Stomach (tissue), 4 donors: ENCODE results near the gene TRIM63.

Source experiments
- POLR2A ChIP-seq, 4 donors: fragments of 450-650 bp; IDR thresholded peaks; one replicate each; pipeline ENCODE4 v1.6.1; 2016; ENCODE audit warnings: antibody characterized with exemption in 4 of 4, control low read depth in 2 of 4, mild to moderate bottlenecking in 1 of 4, moderate library complexity in 1 of 4
- POLR2AphosphoS5 ChIP-seq, 3 donors: sonication (generic); formaldehyde crosslinking; IDR thresholded peaks; one replicate each; pipeline ENCODE4 v1.6.1; 2016; ENCODE audit warnings: antibody characterized with exemption in 3 of 3
- TF ChIP-seq, protein P1 (sequence below), 7 experiments: fragments of 450-650 bp in 4 of 7; fragments of 200-600 bp in 3 of 7; sonication (generic) in 3 of 7; IDR thresholded peaks; one replicate each; pipeline ENCODE4 v1.5.1; 2016 to 2019; ENCODE audit warnings: antibody characterized with exemption in 7 of 7, control low read depth in 2 of 7, mild to moderate bottlenecking in 1 of 7

DNA sequence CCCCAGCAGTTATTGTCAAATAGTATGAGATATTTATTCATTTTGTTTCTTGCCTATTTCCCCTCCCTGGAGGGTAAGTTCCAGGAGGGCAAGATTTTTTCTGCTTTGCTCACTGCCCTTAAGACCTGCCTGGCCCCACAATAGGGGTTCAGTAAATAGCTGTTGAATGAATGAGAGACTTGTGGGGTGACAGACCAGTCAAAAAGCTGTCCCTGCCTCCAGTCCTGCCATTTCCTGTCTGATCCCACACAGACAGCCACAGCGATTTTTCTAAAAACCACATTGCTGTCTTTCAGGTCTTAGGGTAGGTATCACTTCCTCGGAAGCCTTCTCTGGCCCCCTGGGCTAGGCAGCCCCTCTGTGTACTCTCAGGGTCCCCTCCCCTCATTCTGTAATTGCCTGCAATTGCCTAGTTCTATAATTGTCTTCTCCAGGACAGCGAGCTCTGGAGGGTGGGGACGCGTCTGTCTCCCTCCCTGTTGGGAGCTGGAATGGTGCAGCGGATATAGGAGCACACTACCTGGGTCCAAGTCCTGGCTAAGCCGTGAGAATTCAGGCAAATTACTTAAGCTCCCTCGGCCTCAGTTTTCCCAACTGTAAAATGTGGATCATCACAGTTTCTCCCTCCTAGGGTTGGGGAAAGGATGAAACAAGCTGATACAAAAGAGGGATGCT is 47.7 kb downstream of the TRIM63 start:
- TF ChIP-seq, protein P1, sequence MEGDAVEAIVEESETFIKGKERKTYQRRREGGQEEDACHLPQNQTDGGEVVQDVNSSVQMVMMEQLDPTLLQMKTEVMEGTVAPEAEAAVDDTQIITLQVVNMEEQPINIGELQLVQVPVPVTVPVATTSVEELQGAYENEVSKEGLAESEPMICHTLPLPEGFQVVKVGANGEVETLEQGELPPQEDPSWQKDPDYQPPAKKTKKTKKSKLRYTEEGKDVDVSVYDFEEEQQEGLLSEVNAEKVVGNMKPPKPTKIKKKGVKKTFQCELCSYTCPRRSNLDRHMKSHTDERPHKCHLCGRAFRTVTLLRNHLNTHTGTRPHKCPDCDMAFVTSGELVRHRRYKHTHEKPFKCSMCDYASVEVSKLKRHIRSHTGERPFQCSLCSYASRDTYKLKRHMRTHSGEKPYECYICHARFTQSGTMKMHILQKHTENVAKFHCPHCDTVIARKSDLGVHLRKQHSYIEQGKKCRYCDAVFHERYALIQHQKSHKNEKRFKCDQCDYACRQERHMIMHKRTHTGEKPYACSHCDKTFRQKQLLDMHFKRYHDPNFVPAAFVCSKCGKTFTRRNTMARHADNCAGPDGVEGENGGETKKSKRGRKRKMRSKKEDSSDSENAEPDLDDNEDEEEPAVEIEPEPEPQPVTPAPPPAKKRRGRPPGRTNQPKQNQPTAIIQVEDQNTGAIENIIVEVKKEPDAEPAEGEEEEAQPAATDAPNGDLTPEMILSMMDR (IDR thresholded peaks at IDR 0.05): no peak
- TF ChIP-seq POLR2A (IDR thresholded peaks at IDR 0.05): no peak
- TF ChIP-seq POLR2AphosphoS5 (IDR thresholded peaks at IDR 0.05): no peak
